Sigmoid colon (tissue), 3 donors: ENCODE measurements around the gene SBDS.

ENCODE experiments used
- POLR2A ChIP-seq, 2 donors: fragments of 450-650 bp; IDR thresholded peaks; one replicate each; pipeline ENCODE4 v1.6.1; 2016; ENCODE audit warnings: antibody characterized with exemption in 2 of 2, mild to moderate bottlenecking in 2 of 2, moderate library complexity in 2 of 2
- TF ChIP-seq, protein P1 (sequence below), 4 experiments: fragments of 450-650 bp in 3 of 4; fragments of 200-600 bp in 1 of 4; IDR thresholded peaks; one replicate each; pipeline ENCODE4 v1.5.1; 2016 to 2019; ENCODE audit warnings: antibody characterized with exemption in 4 of 4, mild to moderate bottlenecking in 3 of 4, moderate library complexity in 2 of 4

DNA sequence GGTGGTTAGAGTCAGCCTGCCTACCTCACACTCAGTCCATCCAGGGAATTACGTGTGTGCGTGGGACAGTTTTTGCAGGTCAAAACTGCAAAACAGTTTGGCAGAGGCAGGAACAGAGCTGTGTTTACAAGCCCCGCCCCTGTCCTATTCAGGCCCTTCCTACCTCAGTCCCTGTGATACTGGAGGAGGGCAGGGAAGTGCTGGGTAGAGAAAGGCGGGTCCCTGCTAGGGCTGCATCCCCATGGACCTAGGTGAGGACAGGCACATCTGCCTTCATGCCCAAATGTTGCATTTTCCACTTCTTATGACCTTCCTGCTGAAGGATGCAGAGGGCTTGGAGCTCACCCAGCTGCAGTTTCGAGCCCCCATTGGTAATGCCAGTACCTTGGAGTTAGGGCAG, 25.1 kb downstream of the SBDS start:
- TF ChIP-seq, protein P1, sequence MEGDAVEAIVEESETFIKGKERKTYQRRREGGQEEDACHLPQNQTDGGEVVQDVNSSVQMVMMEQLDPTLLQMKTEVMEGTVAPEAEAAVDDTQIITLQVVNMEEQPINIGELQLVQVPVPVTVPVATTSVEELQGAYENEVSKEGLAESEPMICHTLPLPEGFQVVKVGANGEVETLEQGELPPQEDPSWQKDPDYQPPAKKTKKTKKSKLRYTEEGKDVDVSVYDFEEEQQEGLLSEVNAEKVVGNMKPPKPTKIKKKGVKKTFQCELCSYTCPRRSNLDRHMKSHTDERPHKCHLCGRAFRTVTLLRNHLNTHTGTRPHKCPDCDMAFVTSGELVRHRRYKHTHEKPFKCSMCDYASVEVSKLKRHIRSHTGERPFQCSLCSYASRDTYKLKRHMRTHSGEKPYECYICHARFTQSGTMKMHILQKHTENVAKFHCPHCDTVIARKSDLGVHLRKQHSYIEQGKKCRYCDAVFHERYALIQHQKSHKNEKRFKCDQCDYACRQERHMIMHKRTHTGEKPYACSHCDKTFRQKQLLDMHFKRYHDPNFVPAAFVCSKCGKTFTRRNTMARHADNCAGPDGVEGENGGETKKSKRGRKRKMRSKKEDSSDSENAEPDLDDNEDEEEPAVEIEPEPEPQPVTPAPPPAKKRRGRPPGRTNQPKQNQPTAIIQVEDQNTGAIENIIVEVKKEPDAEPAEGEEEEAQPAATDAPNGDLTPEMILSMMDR (IDR thresholded peaks at IDR 0.05): no peak
- no peak for TF ChIP-seq POLR2A (IDR thresholded peaks at IDR 0.05)
